ENCODE data around the gene RTP2. TPM values are rescaled to one million over a fixed set of nuclear protein-coding genes. Genes with fewer than 3 reads are reported as not detected.
A peak's percentile ranks its signal among the peaks of the same experiment; 100 is the strongest.

Gene RTP2
- total and polyA plus RNA-seq, 8 donors = not detected

GRCh38 chr3:187720337-187720670 is 17.9 kb upstream of the RTP2 start:
- no peak overlapping the region for H3K4me3 ChIP-seq
- TF ChIP-seq CTCF (IDR thresholded peaks at IDR 0.05) = no peak
- DNase-seq = no peak
- H3K36me3 ChIP-seq = peaks cover 3 to 55% of the 10 kb centered on the region in 2 donors
- intact Hi-C loops (cut with DNase I) = no loop called here
- no peaks in the 10 kb centered on the region for H3K9me3 ChIP-seq
- H3K27me3 ChIP-seq = no peaks in the 10 kb centered on the region
- H3K4me1 ChIP-seq = no peaks in the 10 kb centered on the region
- no peak for ATAC-seq
- no peak overlapping the region for H3K27ac ChIP-seq

- peak in 1 of 4 donors; percentile 16 for DNase-seq
Observed at GRCh38 chr3:187719628-187720336, 17.4 kb upstream of the RTP2 start.

DNA sequence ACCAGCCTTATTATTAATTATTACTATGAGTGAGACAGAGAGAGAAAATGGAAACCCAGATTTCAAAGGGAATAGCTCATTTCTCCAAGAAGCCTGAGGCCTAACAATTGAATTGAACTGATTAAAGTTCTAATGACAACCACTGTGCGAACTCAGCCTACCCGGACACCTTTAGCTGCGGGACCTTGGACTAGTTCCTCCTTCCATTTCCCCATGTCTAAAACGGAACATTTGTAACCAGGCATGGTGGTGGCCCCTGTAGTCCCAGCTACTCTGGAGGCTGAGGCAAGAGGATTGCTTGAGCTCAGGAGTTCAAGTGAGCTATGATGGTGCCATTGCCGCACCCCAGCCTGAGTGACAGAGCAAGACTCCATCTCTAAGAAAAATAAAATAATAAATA is 16.4 kb upstream of the RTP2 start:
- ATAC-seq (no peak), DNase-seq (no peak)
- Histone ChIP-seq H3K36me3 (peaks cover 3 to 40% of the 10 kb centered on the region in 2 donors), H3K27me3 (no peaks in the 10 kb centered on the region), H3K4me3 (no peak overlapping the region), H3K27ac (no peak overlapping the region), H3K4me1 (peaks cover 0 to 3% of the 10 kb centered on the region in 2 donors), H3K9me3 (no peaks in the 10 kb centered on the region)
- intact Hi-C loops (cut with DNase I) = no loop called here
- no peak for TF ChIP-seq CTCF (IDR thresholded peaks at IDR 0.05)

More at GRCh38 chr3:187719628-187720336, 17.4 kb upstream of the RTP2 start:
- H3K4me1 ChIP-seq = no peaks in the 10 kb centered on the region
- ATAC-seq = peak; percentile 8
- no peaks in the 10 kb centered on the region for H3K27me3 ChIP-seq
- no peak overlapping the region for H3K4me3 ChIP-seq
- H3K9me3 ChIP-seq = no peaks in the 10 kb centered on the region
- TF ChIP-seq CTCF (IDR thresholded peaks at IDR 0.05) = no peak
- H3K27ac ChIP-seq = no peak overlapping the region
- intact Hi-C loops (cut with DNase I) = no loop called here
- peaks cover 3 to 50% of the 10 kb centered on the region in 2 donors for H3K36me3 ChIP-seq

GRCh38 chr3:187717572-187717971 is 15.2 kb upstream of the RTP2 start:
- H3K27me3 ChIP-seq = no peaks in the 10 kb centered on the region
- no peak for TF ChIP-seq CTCF (IDR thresholded peaks at IDR 0.05)
- no peak overlapping the region for H3K4me3 ChIP-seq
- H3K36me3 ChIP-seq = peaks cover 0 to 28% of the 10 kb centered on the region in 2 donors
- no peak for ATAC-seq
- intact Hi-C loops (cut with DNase I) = no loop called here
- H3K9me3 ChIP-seq = no peaks in the 10 kb centered on the region
- DNase-seq = no peak
- H3K27ac ChIP-seq = no peak overlapping the region
- peaks cover 0 to 5% of the 10 kb centered on the region in 2 donors for H3K4me1 ChIP-seq

- peak; percentile 96 for ATAC-seq
- H3K4me1 ChIP-seq = peaks cover 0 to 5% of the 10 kb centered on the region in 2 donors
- DNase-seq = peak in 2 of 4 donors; percentile 46 to 76
- no peak overlapping the region for H3K27ac ChIP-seq
- no peaks in the 10 kb centered on the region for H3K27me3 ChIP-seq
- no peak overlapping the region for H3K4me3 ChIP-seq
- H3K9me3 ChIP-seq = no peaks in the 10 kb centered on the region
- H3K36me3 ChIP-seq = no peaks in the 10 kb centered on the region
- intact Hi-C loops (cut with DNase I) = no loop called here
- TF ChIP-seq CTCF (IDR thresholded peaks at IDR 0.05) = peak; percentile 93 to 95
Observed at GRCh38 chr3:187714404-187714979, 12.1 kb upstream of the RTP2 start.
